Measurements from ENCODE around the gene STAM2. TPM values are rescaled to one million over a fixed set of nuclear protein-coding genes. Genes with fewer than 3 reads are reported as not detected.
A peak's percentile ranks its signal among the peaks of the same experiment; 100 is the strongest.

The STAM2 gene
- total RNA-seq, 1 experiment from 2014 or later: 14.2 TPM

- Histone ChIP-seq H4K8ac (replicated peaks; ENCODE audit: insufficient read length, low read depth, low read length) (no peak overlapping the region), H3K18ac (ENCODE audit: insufficient read length, low read depth, low read length) (no peak overlapping the region), H3K56ac (ENCODE audit: insufficient read length, low read depth, low read length) (no peak overlapping the region), H3K9ac (ENCODE audit: extremely low read depth, insufficient read length, low read length) (peak overlapping the region; percentile 47), H3K4ac (ENCODE audit: low read depth, low read length) (no peak overlapping the region), H2BK20ac (ENCODE audit: low read depth, low read length, poor library complexity, severe bottlenecking) (no peak overlapping the region), H4K91ac (ENCODE audit: insufficient read length, low read depth, low read length) (no peak overlapping the region), H2AFZ (ENCODE audit: low read length) (peak overlapping the region; percentile 3), H3K79me2 (ENCODE audit: insufficient read depth, low read length) (no peaks in the 10 kb centered on the region), H4K20me1 (ENCODE audit: control insufficient read depth, insufficient read depth, insufficient read length) (no peaks in the 10 kb centered on the region), H2BK5ac (ENCODE audit: insufficient read length, low read length) (no peak overlapping the region), H3K79me1 (ENCODE audit: insufficient read depth, low read depth, low read length, poor library complexity, severe bottlenecking) (no peaks in the 10 kb centered on the region), H2BK12ac (ENCODE audit: insufficient read length, low read depth, low read length) (no peak overlapping the region), H3K4me1 (ENCODE audit: insufficient read depth, low read length) (peaks cover 3% of the 10 kb centered on the region; the same call in 1 of the 2 replicates), H4K5ac (ENCODE audit: insufficient read length, low read depth, low read length) (no peak overlapping the region), H3K27me3 (ENCODE audit: insufficient read depth, low read length) (peaks cover 28% of the 10 kb centered on the region; the same call in 1 of the 2 replicates), H2BK15ac (ENCODE audit: low read depth, low read length) (no peak overlapping the region), H2BK120ac (ENCODE audit: low read depth, low read length, poor library complexity, severe bottlenecking) (no peak overlapping the region), H2AK5ac (ENCODE audit: insufficient read length, low read length) (no peak overlapping the region), H3K23me2 (ENCODE audit: insufficient read length, low read depth, low read length, poor library complexity, severe bottlenecking) (peaks cover 10% of the 10 kb centered on the region), H3K27ac (ENCODE audit: insufficient read length, low read depth, low read length) (no peak overlapping the region), H3K4me2 (ENCODE audit: insufficient read depth, insufficient read length, low read length) (peak overlapping the region; percentile 98), H3K14ac (ENCODE audit: insufficient read depth, low read length) (peak overlapping the region; percentile 76; the same call in 1 of the 2 replicates), H3K9me3 (ENCODE audit: control insufficient read depth, low read depth, low read length) (no peaks in the 10 kb centered on the region), H3T11ph (ENCODE audit: low read length) (no peak overlapping the region), H3K23ac (ENCODE audit: insufficient read length, low read depth, low read length) (no peak overlapping the region)
- Mint-ChIP-seq H3K27me3 (ENCODE audit: low read depth) (peaks cover 76% of the 10 kb centered on the region), H3K4me1 (peaks cover 16% of the 10 kb centered on the region in 2 experiments), H3K4me3 (peak overlapping the region; percentile 75 to 96), H3K9me3 (no peaks in the 10 kb centered on the region; a peak in 1 of 5 replicates), H3K36me3 (ENCODE audit: insufficient read depth in 1 of 3, low read depth in 3 of 3) (no peaks in the 10 kb centered on the region; a peak in 1 of 7 replicates), H3K27ac (peak overlapping the region in 1 of 3 experiments; percentile 42; a peak in 2 of 7 replicates)
- no peak for TF ChIP-seq CTCF (conservative IDR thresholded peaks at IDR 0.05)
- peak; percentile 46 for DNase-seq
- WGBS (ENCODE audit: extremely low coverage, insufficient read length, low lambda C conversion rate): 100% methylated on average over 2 of the region's 19 CpGs
These were observed 76.1 kb downstream of the STAM2 start for GRCh38 chr2:152099367-152100050.

All from H9 (cell line).